Smooth muscle cell of the brain vasculature (primary cell): ENCODE data around the gene ATG7.
"Not testable (repeated sequence)": the region's sequence is repeated elsewhere in the genome, so short reads cannot be mapped to it uniquely, and the experiment has no call there.

Experiments
- DNase-seq: peaks from one replicate; pipeline ENCODE4 v3.0.0-alpha.2; 2012; ENCODE audit warnings: low read depth, low spot score

The ATG7 gene

DNA sequence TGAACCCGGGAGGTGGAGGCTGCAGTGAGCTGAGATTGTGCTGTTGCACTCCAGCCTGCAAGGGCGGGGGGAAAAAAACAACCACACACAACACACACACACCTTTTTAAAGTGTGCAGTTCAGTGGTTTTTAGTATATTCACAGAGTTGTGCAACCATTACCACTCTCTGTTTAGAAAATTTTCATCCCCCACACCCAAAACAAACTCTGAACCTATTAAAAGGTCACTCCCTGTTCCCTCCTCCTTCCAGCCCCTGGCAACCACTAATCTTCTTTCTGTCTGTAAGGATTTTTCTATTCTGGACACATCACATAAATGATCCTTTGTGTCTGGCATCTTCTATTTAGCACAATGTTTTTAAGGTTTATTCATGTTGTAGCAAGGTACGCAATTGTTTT, 159.1 kb downstream of the ATG7 start:
- DNase-seq, result no peak

DNA sequence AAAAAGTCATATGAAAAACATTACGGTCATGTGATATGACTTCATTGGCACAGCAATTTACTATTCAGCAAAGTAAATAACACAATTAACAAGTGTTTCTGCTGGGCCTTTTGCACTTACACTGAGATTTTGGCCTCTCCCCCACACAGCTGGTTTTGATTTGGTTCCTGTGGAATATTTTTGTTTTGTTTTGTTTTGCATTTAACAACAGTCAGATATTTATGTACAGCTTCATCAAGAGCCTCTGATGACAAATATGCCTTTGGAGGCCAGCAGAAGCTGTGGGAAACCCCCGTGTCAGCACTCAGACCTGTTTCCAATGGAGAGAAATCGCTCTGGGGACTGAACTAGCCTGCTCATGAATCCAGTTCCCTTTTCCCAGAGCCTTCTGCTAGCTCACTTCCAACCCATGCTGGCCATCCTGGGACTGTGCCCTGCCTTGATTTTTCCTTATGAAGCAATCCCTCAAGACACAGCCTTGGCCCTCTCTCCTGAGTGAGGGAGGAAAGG, 161.9 kb downstream of the ATG7 start:
- DNase-seq, result peak; percentile 89

DNA sequence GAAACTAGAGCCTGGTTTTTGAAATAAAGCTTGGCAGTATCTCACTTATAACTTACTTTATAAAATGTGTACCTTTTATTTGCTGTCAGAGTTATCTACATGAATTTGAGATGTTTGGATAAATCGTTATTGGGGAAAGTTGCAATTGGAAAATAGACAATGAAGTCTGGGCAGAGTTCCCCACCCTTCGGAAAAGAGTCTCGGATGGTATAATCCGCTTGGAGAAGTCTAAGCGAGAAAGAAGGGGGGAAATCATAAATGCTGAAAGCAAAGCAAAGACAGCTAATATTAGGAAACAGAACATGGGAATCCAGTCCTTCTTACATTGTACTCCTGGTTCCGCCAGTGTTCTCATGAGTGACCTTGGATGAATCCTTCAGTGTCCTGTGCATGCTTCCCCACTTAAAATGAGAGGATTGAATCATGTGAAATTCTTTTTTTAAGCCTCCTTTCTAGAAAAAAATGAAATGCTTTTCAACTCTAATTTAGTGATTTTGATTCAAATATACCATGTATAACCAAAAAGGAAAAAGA, 162.4 kb downstream of the ATG7 start:
- no peak for DNase-seq

DNA sequence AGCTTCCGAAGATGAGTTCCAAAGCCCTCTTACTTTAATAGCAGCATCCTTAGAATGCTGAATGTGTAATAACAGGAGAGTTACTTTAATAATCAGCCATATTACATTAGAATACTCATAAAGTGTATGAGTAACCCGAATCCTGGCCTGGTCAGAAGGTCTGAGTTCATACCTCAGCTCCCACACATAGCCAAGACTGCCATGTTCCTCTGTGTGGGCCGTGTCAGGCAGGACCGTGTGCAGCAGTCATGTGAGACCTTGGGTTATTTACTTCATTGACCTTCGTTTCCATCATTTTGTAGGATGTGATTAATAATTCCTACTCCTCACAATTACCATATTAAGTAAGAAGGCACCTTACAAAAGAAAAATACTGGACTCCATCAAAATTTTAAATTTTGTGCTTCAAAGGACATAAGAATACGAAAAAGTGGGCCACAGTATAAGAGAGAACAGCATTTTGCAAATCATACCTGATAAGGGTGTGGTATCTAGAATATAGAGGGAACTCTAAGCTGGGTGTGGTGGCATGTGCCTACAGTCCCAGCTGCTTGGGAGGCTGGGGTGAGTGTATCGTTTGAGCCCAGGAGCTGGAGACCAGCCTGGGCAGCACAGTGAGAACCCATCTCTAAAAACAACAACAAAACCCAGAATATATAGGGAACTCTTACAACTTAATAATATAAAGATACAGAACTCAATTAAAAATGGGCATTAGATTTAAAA, 163.4 kb downstream of the ATG7 start:
- DNase-seq, result no peak

DNA sequence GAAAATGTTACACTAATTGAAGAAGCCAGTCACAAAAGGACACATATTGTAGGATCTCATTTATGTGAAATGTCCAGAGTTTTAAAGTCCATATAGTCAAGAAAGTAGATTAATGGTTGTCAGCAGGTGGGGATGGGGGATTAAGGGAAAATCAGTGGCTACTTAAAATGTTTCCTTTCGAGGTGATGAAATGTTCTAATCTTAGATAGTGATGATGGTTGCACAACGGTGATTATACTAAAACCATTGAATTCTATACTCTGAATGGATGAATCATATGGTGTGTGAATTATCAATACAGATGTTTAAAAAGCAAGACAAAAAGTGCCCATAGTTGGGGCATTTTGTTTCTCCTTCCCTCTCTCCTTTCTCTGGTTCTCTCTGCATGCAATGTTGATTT, 164.6 kb downstream of the ATG7 start:
- DNase-seq, result no peak

DNA sequence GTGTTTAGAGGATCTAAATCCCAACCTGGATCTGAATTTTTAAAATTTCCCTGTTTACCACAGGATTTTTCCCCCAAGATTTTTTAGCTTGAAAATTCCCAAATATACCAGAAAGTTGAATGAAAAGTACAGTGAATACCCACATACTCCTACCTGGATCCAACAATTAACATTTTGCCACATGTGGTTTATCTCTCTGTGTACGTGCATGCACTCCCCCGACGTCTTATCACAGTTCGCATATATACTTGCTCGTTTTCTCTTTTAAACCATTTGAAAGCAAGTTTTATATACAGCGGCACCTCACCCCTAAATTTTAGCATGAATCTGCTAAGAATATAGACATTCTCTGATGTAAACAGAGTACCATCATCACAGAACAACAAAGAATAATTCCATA, 165.3 kb downstream of the ATG7 start:
- no peak for DNase-seq

DNA sequence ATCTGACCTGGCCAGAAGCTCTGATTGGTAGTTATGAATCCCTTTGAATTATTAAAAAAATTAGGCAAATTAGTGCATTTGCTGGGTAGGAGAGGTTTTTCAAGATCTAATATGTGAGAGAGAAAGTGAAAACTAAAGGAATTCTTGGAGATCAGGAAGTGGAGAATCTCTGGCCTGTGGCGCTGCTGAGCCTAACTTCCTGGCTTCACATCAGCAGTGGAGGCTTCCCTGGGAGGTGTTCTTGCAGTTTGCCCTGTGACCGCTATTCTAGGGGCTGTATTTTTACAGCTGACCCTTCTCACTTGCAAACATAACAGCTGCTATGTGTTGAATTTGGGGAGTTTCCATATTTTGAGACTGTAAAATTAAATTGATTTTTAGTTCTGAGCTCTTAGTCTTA, 166.4 kb downstream of the ATG7 start:
- DNase-seq, result peak; percentile 97

DNA sequence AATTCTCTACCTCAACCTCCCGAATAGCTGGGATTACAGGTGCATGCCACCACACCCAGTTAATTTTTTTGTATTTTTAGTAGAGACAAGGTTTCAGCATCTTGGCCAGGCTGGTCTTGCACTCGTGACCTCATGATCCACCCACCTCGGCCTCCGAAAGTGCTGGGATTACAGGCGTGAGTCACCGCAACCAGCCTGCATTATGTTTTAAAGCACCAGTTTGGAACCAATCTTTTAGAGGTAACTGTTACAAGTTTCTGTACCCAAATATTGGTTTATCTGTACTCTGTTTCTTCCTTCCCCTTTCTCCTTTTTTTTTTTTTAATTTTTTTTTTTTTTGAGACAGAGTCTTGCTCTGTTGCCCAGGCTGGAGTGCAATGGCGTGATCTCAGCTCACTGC, 169.1 kb downstream of the ATG7 start:
- not testable (repeated sequence) for DNase-seq

DNA sequence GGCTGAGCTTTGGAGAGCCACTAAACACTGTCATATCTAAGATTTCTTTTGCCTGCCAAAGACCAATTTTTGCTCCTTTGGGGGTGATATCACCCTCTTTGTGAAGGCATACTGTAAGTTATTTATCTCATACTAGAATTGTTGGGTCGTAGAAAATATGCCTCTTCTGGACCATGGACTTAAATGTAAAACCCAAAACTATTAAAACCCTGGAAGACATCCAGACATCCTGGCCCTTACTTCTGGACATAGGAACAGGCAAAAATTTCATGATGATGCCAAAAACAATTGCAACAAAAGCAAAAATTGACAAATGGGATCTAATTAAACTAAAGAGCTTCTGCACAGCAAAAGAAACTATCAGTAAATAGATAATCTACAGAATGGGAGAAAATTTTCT, 172.2 kb downstream of the ATG7 start:
- DNase-seq, result no peak

DNA sequence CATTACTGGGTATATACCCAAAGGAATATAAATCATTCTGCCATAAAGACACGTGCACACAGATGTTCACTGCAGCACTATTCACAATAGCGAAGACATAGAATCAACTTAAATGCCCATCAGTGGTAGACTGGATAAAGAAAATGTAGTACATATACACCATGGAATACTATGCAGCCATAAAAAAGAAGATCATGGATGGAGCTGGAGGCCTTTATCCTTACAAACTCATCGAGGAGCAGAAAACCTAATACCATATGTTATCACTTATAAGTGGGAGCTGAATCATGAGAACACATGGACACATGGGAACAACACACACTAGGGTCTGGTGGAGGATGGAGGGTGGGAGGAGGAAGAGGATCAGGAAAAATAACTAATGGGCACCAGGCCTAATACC, 173.0 kb downstream of the ATG7 start:
- not testable (repeated sequence) for DNase-seq

DNA sequence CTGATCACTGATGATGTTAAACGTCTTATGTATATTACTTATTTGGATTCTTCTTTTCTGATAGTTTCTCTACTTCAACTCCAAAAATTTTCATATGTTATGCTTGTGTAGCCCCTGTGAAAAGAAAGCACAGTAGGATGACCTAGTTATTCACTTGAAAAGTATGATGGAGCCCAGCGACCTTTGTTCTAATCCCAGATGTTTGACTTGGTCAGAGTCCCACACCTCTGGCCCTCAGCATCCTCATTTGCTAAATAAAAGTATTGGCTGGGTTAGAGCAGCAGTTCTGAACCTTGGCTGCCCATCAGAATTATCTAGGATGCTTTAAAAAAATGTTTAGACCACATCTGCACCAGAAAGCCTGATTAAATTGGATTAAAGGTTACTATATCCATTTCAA, 173.7 kb downstream of the ATG7 start:
- peak; percentile 63 for DNase-seq

DNA sequence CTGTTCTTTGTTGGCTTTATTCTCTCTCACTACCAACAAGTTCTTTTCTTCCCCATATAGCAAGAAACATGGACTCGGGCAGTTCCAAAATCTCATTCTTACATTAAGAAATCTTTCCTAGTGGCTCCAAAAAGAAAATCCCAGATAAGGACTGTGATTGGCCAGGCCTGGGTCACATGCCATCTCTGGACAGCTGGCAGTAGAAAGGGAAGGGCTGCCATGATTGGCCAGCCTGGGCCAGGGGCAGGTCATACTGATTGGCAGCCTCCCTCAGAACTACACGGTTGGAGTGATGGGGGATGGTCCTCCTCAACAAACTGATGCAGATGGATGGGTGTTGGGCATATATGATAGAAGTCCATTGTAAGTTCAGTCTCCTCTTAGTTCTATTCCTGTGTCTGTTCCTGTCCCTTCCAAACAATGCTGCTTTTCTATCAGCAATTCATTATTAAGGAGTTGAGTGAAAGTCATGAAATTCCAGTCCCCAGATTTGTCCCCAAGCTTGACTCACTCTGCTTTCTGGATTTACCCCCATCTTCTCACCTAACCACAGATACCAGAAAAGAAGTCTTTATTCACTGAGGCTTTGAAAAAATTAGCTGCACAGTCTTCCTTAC, 175.5 kb downstream of the ATG7 start:
- no peak for DNase-seq

DNA sequence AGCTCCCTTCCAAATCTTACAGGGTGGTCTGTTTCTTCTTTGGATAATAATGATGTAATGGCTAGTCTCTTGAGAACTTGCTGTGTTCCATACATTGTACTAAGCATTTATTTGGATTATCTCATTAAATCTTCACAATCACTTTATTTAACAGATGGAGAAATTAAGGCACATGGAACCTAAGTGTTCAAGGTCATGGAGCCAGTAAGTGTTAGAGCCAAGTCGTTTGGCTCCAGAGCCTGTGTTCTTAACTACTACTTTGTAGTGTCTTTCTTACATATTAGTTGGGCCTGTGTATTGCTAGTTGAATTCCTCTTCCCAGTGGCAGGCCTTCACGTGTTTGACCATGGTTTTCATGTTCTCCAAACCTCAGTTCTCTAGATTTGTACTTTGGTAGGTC, 177.8 kb downstream of the ATG7 start:
- no peak for DNase-seq

DNA sequence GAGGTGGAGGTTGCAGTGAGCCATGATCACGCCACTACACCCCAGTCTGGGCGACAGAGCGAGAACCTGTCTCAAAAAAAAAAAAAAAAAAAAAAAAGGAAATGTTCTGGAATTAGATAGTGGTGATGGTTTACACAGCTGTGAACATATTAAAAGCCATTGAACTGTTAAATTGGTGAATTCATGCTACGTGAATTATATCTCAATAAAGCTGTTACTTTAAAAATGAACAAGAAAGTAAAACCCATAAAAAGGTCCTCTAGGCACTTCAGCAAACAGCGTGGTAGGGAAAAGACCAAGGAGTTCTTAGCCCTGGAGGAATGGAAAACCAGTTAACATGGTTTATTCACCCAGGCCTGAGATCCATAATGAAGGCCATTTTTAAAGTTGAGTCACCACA, 180.1 kb downstream of the ATG7 start:
- no peak for DNase-seq

DNA sequence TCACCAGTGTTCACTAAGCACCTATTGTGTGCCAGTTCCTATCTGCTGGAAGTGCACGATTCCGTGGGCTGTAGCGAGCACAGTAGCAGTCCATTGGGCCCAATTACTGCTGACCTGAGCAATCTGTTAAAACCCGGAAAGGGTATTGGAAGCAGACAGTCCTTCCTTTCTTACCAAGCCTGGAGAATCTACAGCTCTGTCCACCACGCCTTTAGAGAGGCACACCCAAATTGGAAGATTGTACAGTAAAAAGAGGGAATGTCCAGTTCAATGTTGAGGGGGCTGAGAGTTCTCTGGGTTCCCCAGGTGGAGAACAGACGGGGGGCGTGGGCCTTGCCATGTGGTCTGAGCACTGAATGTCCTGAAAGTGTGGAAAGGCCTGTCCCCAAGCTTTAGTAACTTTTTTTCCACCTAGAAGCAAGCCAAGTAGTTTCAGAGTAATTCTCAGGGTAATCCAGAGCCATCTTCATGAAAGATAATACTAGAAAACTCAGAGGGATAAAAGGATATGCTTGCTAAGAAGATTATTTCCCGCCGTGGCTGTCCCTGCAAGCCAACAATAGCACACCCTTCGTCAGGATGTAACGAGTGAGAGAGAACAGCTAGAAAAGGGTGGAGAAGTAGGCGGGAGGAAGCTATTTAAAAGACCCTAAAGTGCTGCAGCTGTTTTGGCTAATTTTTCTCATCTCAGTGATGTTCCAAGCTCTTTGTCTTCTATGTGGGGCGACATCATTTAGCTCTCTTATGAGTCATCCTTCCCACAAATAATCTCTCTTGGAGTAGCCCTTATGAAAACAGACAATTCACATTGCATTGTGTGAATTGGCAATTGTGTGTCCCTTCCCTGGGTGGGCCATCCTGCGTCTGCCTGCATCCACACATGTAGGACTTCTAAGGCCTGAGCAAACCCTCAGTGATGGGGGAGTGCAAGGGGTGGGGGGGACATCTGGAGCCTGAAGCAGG, 181.0 kb downstream of the ATG7 start:
- DNase-seq, result peak; percentile 77

DNA sequence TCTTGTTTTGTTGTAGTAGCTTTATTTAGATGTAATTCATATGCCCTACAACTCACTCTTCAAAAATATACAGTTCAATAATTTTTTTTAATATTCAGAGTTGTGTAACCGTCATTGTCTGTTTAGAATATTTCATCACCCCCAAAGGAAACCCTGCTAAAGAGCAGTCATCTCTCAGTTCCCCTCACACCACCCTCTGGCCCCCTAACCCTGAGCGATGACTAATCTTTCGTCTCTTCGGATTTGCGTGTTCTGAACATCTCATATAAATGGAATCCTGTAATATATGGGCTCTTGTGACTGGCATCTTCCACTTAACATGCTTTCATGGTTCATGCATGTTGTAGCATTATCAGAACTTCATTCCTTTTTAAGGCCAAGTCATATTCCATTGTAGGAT, 183.8 kb downstream of the ATG7 start:
- DNase-seq, result no peak

DNA sequence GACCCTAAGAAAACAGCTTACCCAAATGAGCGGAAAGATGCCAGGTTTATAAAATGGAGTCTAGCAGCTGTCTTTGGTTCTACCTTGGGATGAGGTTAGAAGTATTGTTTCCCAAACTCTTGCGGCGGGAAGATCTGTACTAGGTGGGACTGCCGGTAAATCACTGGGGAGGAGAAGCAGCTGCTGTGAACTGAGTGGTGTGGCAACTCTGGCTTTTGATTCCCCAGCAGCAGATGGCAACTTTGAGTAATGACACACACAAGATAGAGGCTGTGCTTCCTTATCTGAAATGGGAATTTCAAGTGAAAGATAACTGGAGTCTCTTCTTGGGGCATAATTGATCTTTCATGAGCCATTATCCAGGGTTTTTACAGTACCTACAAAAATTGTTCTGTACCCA, 184.9 kb downstream of the ATG7 start:
- no peak for DNase-seq

DNA sequence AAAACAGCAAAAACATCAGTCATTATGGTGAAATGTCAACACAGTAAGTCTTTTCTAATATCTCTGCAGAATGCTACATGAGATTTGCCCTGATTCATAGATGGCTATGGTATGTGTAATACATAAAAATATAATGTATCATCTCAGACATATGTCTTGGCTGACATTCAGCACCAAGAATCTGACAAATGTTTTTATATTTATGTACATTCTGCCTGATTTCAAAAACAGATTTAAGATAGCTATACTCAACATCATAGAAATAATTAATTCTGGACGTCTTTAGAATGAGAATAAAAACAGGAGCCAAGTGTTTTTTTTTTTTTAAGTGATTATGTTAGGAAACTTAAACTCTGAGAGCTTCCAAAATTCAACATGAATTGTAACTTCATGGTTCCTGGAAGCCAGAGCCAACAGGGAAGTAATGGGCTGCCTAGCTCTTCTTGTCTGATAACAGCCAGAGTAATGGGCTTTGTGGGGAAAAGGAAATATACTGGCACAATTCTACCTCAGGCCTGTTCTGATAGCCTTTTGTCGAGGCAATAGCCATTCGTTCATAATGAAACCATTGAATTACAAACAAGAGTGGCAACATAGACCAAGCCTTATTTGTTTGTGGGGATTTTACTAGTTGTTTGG, 187.1 kb downstream of the ATG7 start:
- no peak for DNase-seq

DNA sequence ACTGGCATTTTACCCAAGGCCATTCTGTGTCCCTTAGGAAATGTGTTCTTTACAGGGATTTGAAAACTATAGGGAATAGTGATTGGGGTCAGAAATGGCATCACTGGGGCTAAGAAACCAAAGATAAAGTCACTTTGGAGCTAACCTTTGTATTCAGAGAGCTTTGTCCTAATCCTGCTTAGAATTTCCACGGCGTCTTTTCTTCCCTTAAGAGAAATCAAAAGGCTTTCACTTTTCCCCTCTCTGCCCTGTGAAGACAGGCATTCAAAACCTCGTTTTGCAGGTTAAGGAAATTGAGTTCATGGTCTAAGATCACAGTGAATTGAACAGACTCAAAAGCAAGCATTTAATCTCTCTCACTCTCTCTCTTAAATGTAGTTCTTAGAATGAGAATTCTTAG, 189.0 kb downstream of the ATG7 start:
- no peak for DNase-seq

DNA sequence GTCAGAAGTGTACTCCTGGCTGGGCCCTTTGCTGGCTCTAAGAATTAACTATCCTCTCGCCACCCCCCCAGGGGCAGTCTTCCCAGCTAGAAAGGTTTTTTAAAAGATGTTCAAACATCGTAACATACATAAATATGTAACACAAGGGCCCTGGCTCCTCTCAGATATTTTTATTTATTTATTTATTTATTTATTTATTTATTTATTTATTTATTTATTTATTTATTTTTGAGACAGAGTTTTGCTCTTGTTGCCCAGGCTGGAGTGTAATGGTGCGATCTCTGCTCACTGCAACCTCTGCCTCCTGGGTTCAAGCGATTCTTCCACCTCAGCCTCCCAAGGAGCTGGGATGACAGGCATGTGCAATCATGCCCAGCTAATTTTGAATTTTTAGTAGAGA, 190.5 kb downstream of the ATG7 start:
- not testable (repeated sequence) for DNase-seq

DNA sequence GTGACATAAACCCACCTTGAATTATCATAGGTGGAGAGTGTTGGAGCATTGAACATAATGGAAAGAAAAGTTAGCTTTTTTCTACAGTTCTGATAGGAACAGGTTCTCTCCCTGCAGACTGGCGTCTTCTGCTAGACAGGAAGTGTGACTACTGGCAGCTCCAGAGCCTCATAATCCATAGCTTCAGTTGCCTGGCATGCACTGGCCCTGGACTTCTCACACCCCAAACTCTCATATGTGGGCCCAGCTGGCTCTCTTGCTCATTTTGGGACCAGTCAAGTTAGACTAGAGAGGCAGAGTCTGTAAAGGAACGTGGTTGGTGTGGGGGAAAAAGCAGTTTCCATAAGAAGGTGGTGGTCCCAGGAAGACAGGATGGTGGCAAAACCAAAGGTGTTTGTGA, 191.4 kb downstream of the ATG7 start:
- DNase-seq, result no peak

DNA sequence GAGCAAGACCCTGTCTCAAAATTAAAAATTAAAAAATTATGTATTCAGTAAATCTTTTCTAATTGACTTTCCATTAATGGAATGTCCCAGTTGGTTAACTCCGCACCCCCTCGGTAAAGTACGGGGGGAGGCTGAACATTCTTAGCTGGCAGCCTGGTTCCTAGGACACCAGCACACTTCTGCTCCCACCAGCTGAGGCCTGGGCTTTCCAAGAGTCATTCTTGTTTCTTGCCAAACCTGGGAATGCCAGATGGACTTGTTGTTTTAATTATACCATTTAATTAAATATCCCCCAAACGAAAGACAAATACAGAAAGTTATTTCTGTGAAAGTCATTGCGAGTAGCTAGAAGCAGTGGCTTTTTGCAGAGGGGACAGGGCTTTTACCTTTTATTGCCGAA, 192.2 kb downstream of the ATG7 start:
- DNase-seq, result no peak
